SK-N-SH (cell line): Measurements from ENCODE around the gene ZNF189. TPM values are rescaled to one million over a fixed set of nuclear protein-coding genes. Genes with fewer than 3 reads are reported as not detected.

ENCODE experiments used
- CTCF ChIA-PET: fragments of 300-600, 350-600 bp; formaldehyde crosslinking; extraction: SDS; loops from one replicate; lab custom pipeline; 2021; lab: Yijun Ruan, JAX
- POLR2A ChIA-PET: fragments of 350-600 bp; sonication (Branson Sonifier 250); formaldehyde crosslinking; extraction: SDS; loops from one replicate; lab custom pipeline; 2020; ENCODE audit warnings: antibody characterized with exemption, inconsistent platforms; lab: Yijun Ruan, JAX
- DNase-seq: peaks from one replicate; pipeline ENCODE4 v3.0.0; 2012
- H2AFZ ChIP-seq: fragments of 200-600 bp; sonication (generic); 2 replicates; pipeline ENCODE4 v1.8.1; 2016; ENCODE audit warnings: antibody characterized with exemption, mild to moderate bottlenecking, low read depth
- H3F3A ChIP-seq: fragments of 200-600 bp; sonication (generic); replicated peaks from 2 replicates; pipeline ENCODE3; 2016; ENCODE audit warnings: antibody characterized with exemption, mild to moderate bottlenecking; ENCODE audit not compliant: insufficient read depth
- H3K27ac ChIP-seq, 2 experiments: fragments of 200-500 bp in 1 of 2; fragments of 200-600 bp in 1 of 2; sonication (Bioruptor generic) in 1 of 2; sonication (generic), shearing (Covaris generic) in 1 of 2; 2 replicates each; pipeline versions ENCODE4 v1.5.1 to v1.6.1; 2014 to 2016; ENCODE audit warnings: low read depth in 2 of 2, inconsistent platforms in 1 of 2, low read length in 1 of 2, mild to moderate bottlenecking in 1 of 2, mixed read lengths in 1 of 2
- H3K27me3 ChIP-seq: fragments of 200-600 bp; sonication (generic), shearing (Covaris generic); 2 replicates; pipeline ENCODE4 v1.6.1; 2016; ENCODE audit warnings: mixed run types; ENCODE audit not compliant: insufficient read depth
- H3K36me3 ChIP-seq, 2 experiments: fragments of 200-500 bp in 1 of 2; fragments of 200-600 bp in 1 of 2; sonication (Bioruptor generic) in 1 of 2; sonication (generic) in 1 of 2; replicated peaks in 1 of 2; 2 replicates each; pipeline versions ENCODE3 to v1.5.1; 2014 to 2016; ENCODE audit warnings: low read length in 1 of 2, mild to moderate bottlenecking in 1 of 2; ENCODE audit not compliant: insufficient read depth in 2 of 2, control insufficient read depth in 1 of 2
- H3K4me1 ChIP-seq, 2 experiments: fragments of 200-500 bp in 1 of 2; fragments of 200-600 bp in 1 of 2; sonication (Bioruptor generic) in 1 of 2; sonication (generic), shearing (Covaris generic) in 1 of 2; 2 replicates each; pipeline versions ENCODE4 v1.5.1 to v1.6.1; 2014 to 2016; ENCODE audit warnings: low read depth in 1 of 2, low read length in 1 of 2, mixed run types in 1 of 2; ENCODE audit not compliant: insufficient read depth in 2 of 2, control insufficient read depth in 1 of 2
- H3K4me2 ChIP-seq: fragments of 200-600 bp; sonication (generic), shearing (Covaris generic); 2 replicates; pipeline ENCODE4 v1.6.1; 2017; ENCODE audit warnings: mixed run types
- H3K4me3 ChIP-seq, 2 experiments: fragments of 200-500 bp in 1 of 2; fragments of 200-600 bp in 1 of 2; sonication (Bioruptor generic) in 1 of 2; sonication (generic), shearing (Covaris generic) in 1 of 2; 2 replicates each; pipeline versions ENCODE4 v1.5.1 to v1.8.1; 2014 to 2016; ENCODE audit warnings: low read depth in 2 of 2, inconsistent platforms in 1 of 2, low read length in 1 of 2, mild to moderate bottlenecking in 1 of 2, mixed read lengths in 1 of 2, moderate library complexity in 1 of 2
- H3K79me2 ChIP-seq: fragments of 200-600 bp; sonication (generic); 2 replicates; pipeline ENCODE4 v1.8.1; 2017; ENCODE audit warnings: mild to moderate bottlenecking; ENCODE audit not compliant: insufficient read depth
- H3K9ac ChIP-seq: fragments of 200-600 bp; sonication (generic); 2 replicates; pipeline ENCODE4 v1.6.1; 2017; ENCODE audit warnings: mixed run types
- H3K9me2 ChIP-seq: fragments of 200-600 bp; sonication (generic); 2 replicates; pipeline ENCODE4 v1.6.1; 2017; ENCODE audit warnings: mixed run types
- H3K9me3 ChIP-seq: fragments of 200-600 bp; sonication (generic); 2 replicates; pipeline ENCODE4 v1.6.1; 2017; ENCODE audit warnings: mixed run types, mild to moderate bottlenecking, moderate library complexity
- H4K20me1 ChIP-seq: fragments of 200-600 bp; sonication (generic); 2 replicates; pipeline ENCODE4 v1.6.1; 2017; ENCODE audit warnings: mild to moderate bottlenecking, mixed run types; ENCODE audit not compliant: insufficient read depth
- CTCF ChIP-seq: fragments of 200-600 bp; sonication (generic); IDR thresholded peaks from 2 replicates; pipeline ENCODE4 v1.6.1; 2017; ENCODE audit warnings: antibody characterized with exemption, mild to moderate bottlenecking, moderate library complexity
- ELF1 ChIP-seq: IDR thresholded peaks from 2 replicates; pipeline ENCODE4 v1.4.0; 2012
- EP300 ChIP-seq, 2 experiments: IDR thresholded peaks; 2 replicates each; pipeline versions ENCODE4 v1.4.0 to v1.6.1; 2012; ENCODE audit warnings: borderline replicate concordance in 1 of 2, low read depth in 1 of 2, low read length in 1 of 2
- FOSL2 ChIP-seq: IDR thresholded peaks from 2 replicates; pipeline ENCODE4 v1.4.0; 2012; ENCODE audit warnings: low read depth, mild to moderate bottlenecking, moderate library complexity, borderline replicate concordance
- FOXM1 ChIP-seq: IDR thresholded peaks from 2 replicates; pipeline ENCODE4 v1.4.0; 2012; ENCODE audit warnings: low read depth, mild to moderate bottlenecking
- GABPA ChIP-seq: IDR thresholded peaks from 2 replicates; pipeline ENCODE4 v1.4.0; 2012; ENCODE audit warnings: low read depth, mild to moderate bottlenecking
- GATA2 ChIP-seq: sonication (generic); formaldehyde crosslinking; IDR thresholded peaks from 2 replicates; pipeline ENCODE4 v1.5.0; 2020; ENCODE audit warnings: mild to moderate bottlenecking, missing genetic modification reagents
- JUND ChIP-seq: IDR thresholded peaks from 2 replicates; pipeline ENCODE4 v1.4.0; 2012
- MEF2A ChIP-seq: IDR thresholded peaks from 2 replicates; pipeline ENCODE4 v1.4.0; 2012; ENCODE audit warnings: low read depth, borderline replicate concordance
- MXI1 ChIP-seq: IDR thresholded peaks from 2 replicates; pipeline ENCODE4 v1.6.1; 2012; ENCODE audit warnings: mild to moderate bottlenecking, low read depth, low read length, improper control_type of control experiment
- POLR2AphosphoS5 ChIP-seq: IDR thresholded peaks from 2 replicates; pipeline ENCODE4 v1.6.1; 2012; ENCODE audit warnings: low read depth, low read length
- RCOR1 ChIP-seq: fragments of 150-350 bp; IDR thresholded peaks from 2 replicates; pipeline ENCODE4 v1.6.1; 2017; ENCODE audit warnings: antibody characterized with exemption, low read length
- RFX5 ChIP-seq: IDR thresholded peaks from 2 replicates; pipeline ENCODE4 v1.6.1; 2012; ENCODE audit warnings: mild to moderate bottlenecking, improper control_type of control experiment, low read length
- RXRA ChIP-seq: IDR thresholded peaks from 2 replicates; pipeline ENCODE4 v1.4.0; 2012; ENCODE audit warnings: low read depth, mild to moderate bottlenecking, borderline replicate concordance
- TCF12 ChIP-seq: IDR thresholded peaks from 2 replicates; pipeline ENCODE4 v1.4.0; 2012
- TEAD4 ChIP-seq: IDR thresholded peaks from 2 replicates; pipeline ENCODE4 v1.4.0; 2012; ENCODE audit warnings: mild to moderate bottlenecking, borderline replicate concordance; ENCODE audit not compliant: insufficient read depth
- YY1 ChIP-seq: IDR thresholded peaks from 2 replicates; pipeline ENCODE4 v1.4.0; 2012; ENCODE audit warnings: low read depth, mild to moderate bottlenecking
- WGBS: methylation state at CpG from one replicate; pipeline ENCODE4 v1.1.6; 2017; ENCODE audit warnings: low lambda C conversion rate; 5-methylcytosine and 5-hydroxymethylcytosine counted together
- polyA plus RNA-seq, 3 experiments: library from polyadenylated mRNA; depleted of rRNA; stranded (reverse); fragments of >200 nt; gene quantifications; 2 replicates each; pipeline ENCODE4 v1.2.3, GENCODE V29; 2012
- TF ChIP-seq, protein P1 (sequence below): IDR thresholded peaks from 2 replicates; pipeline ENCODE4 v1.4.0; 2012; ENCODE audit warnings: low read depth, borderline replicate concordance
- TF ChIP-seq, protein P2 (sequence below): IDR thresholded peaks from 2 replicates; pipeline ENCODE4 v1.4.0; 2012; ENCODE audit warnings: low read depth
- TF ChIP-seq, protein P3 (sequence below): IDR thresholded peaks from 2 replicates; pipeline ENCODE4; 2012

Gene ZNF189
- polyA plus RNA-seq, 1 of the 3 experiments (the other 2 are of a cell fraction), result 2.9 TPM

- H3K79me2 ChIP-seq, result no peaks in the 10 kb centered on the region
- H3K9me2 ChIP-seq, result no peaks in the 10 kb centered on the region
- POLR2A ChIA-PET, result no interaction called here
- H3F3A ChIP-seq, result peaks cover 22% of the 10 kb centered on the region
- no peak overlapping the region for H3K4me3 ChIP-seq
- no peak overlapping the region for H2AFZ ChIP-seq
- H3K36me3 ChIP-seq, result peaks cover 0 to 6% of the 10 kb centered on the region in 2 experiments
- TF ChIP-seq RCOR1 (no peak), YY1 (no peak), EP300 (IDR thresholded peaks at IDR 0.05; ENCODE audit: borderline replicate concordance in 1 of 2, low read depth in 1 of 2, low read length in 1 of 2) (no peak), GABPA (no peak), MXI1 (no peak), TCF12 (no peak)
- TF ChIP-seq, protein P1, sequence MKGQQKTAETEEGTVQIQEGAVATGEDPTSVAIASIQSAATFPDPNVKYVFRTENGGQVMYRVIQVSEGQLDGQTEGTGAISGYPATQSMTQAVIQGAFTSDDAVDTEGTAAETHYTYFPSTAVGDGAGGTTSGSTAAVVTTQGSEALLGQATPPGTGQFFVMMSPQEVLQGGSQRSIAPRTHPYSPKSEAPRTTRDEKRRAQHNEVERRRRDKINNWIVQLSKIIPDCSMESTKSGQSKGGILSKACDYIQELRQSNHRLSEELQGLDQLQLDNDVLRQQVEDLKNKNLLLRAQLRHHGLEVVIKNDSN, result no peak
- TF ChIP-seq, all 33 proteins: peak for 0
- no peak for DNase-seq
- H3K27ac ChIP-seq, result no peak overlapping the region
- H3K9me3 ChIP-seq, result peaks cover 7% of the 10 kb centered on the region; the same call in 1 of the 2 replicates
- no peak overlapping the region for H3K4me2 ChIP-seq
- peaks cover 0 to 14% of the 10 kb centered on the region in 2 experiments; a peak in 2 of 4 replicates for H3K4me1 ChIP-seq
- H3K9ac ChIP-seq, result no peak overlapping the region
- H4K20me1 ChIP-seq, result no peaks in the 10 kb centered on the region
- no peaks in the 10 kb centered on the region for H3K27me3 ChIP-seq
- CTCF ChIA-PET, result interaction anchor here (0.6 to 1.8 kb wide), 4 partner anchors 8 to 69 kb away, joined by 3 to 5 read pairs (median 4); no protein-coding TSS in a partner anchor
These were observed 18.4 kb upstream of the ZNF189 start for GRCh38 chr9:101380295-101380694.

DNA sequence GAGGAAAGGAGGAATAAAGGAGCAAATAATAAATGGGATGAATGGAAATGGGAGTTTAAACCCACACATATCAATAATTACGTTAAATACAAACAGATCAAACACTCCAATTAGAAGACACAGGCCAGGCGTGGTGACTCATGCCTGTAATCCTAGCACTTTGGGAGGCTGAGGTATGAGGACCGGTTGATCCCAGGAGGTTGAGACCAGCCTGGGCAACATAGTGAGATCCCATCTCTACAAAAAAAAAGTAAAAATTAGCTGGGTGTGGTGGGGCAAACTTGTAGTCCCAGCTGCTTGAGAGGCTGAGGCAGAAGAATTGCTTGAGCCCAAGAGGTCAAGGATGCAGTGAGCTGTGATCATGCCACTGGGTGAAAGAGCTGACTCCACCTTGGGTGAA is 17.5 kb upstream of the ZNF189 start:
- TF ChIP-seq RXRA (no peak), ELF1 (no peak), TCF12 (no peak), FOXM1 (no peak), YY1 (no peak), MXI1 (no peak), POLR2AphosphoS5 (no peak), CTCF (no peak), GABPA (no peak), MEF2A (no peak), TEAD4 (no peak), GATA2 (CRISPR knock-in tag) (no peak), JUND (no peak), RCOR1 (no peak), RFX5 (no peak), FOSL2 (no peak)
- TF ChIP-seq, protein P2, sequence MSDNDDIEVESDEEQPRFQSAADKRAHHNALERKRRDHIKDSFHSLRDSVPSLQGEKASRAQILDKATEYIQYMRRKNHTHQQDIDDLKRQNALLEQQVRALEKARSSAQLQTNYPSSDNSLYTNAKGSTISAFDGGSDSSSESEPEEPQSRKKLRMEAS, result no peak
- TF ChIP-seq, protein P3, sequence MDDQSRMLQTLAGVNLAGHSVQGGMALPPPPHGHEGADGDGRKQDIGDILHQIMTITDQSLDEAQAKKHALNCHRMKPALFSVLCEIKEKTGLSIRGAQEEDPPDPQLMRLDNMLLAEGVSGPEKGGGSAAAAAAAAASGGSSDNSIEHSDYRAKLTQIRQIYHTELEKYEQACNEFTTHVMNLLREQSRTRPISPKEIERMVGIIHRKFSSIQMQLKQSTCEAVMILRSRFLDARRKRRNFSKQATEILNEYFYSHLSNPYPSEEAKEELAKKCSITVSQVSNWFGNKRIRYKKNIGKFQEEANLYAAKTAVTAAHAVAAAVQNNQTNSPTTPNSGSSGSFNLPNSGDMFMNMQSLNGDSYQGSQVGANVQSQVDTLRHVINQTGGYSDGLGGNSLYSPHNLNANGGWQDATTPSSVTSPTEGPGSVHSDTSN, result no peak
- TF ChIP-seq, all 33 proteins: peak for 0
- ChIA-PET CTCF (interaction anchor here (1.6 to 1.8 kb wide), 2 partner anchors 7 to 68 kb away, joined by 4 to 5 read pairs; no protein-coding TSS in a partner anchor), POLR2A (no interaction called here)
- Histone ChIP-seq H3K27me3 (no peaks in the 10 kb centered on the region), H3K4me1 (peaks cover 0 to 8% of the 10 kb centered on the region in 2 experiments; a peak in 2 of 4 replicates), H3K9me3 (peaks cover 7% of the 10 kb centered on the region; the same call in 1 of the 2 replicates), H3K9ac (no peak overlapping the region), H3K79me2 (no peaks in the 10 kb centered on the region), H3K36me3 (peaks cover 0 to 12% of the 10 kb centered on the region in 2 experiments), H3K4me2 (no peak overlapping the region), H3K4me3 (no peak overlapping the region), H3F3A (peaks cover 14% of the 10 kb centered on the region), H3K27ac (no peak overlapping the region), H2AFZ (no peak overlapping the region), H3K9me2 (no peaks in the 10 kb centered on the region), H4K20me1 (no peaks in the 10 kb centered on the region)
- WGBS, result 89% methylated on average over 3 of the region's 3 CpGs
- no peak for DNase-seq
